Activated CD4-positive, alpha-beta T cell treated with anti-CD3 and anti-CD28 coated beads, Interleukin-2, amount 10 ng/mL, durations not matched to agents 7 days and 5 days (primary cell): ENCODE measurements around the gene STK38. TPM values are rescaled to one million over a fixed set of nuclear protein-coding genes. Genes with fewer than 3 reads are reported as not detected.
"Not testable (repeated sequence)": the region's sequence is repeated elsewhere in the genome, so short reads cannot be mapped to it uniquely, and the experiment has no call there.

Source experiments
- CTCF ChIA-PET: fragments of 350-600 bp; sonication (Branson Sonifier 250); formaldehyde crosslinking; loops from one replicate; lab custom pipeline; 2021; ENCODE audit warnings: antibody characterized with exemption; lab: Charles Lee
- POLR2A ChIA-PET: fragments of 350-600 bp; sonication (Branson Sonifier 250); formaldehyde crosslinking; loops from one replicate; lab custom pipeline; 2021; ENCODE audit warnings: antibody characterized with exemption; lab: Charles Lee
- DNase-seq: peaks from one replicate; pipeline ENCODE4 v3.0.0-alpha.2; 2020
- H3K27ac Mint-ChIP-seq: one replicate; pipeline ENCODE4 v1.8.0; 2021; ENCODE audit warnings: mild to moderate bottlenecking, moderate library complexity, mixed read lengths
- H3K27me3 Mint-ChIP-seq: one replicate; pipeline ENCODE4 v1.8.0; 2021; ENCODE audit warnings: mixed read lengths
- H3K36me3 Mint-ChIP-seq: one replicate; pipeline ENCODE4 v1.8.0; 2021; ENCODE audit warnings: low read depth, mixed read lengths
- H3K4me1 Mint-ChIP-seq: one replicate; pipeline ENCODE4 v1.8.0; 2021; ENCODE audit warnings: mixed read lengths
- H3K4me3 Mint-ChIP-seq: one replicate; pipeline ENCODE4 v1.8.0; 2021; ENCODE audit warnings: mild to moderate bottlenecking, moderate library complexity, mixed read lengths
- H3K9me3 Mint-ChIP-seq: one replicate; pipeline ENCODE4 v1.8.0; 2021; ENCODE audit warnings: mixed read lengths
- total RNA-seq, 2 experiments: library from RNA; stranded (reverse); gene quantifications; one replicate each; pipeline ENCODE4 v1.2.3, GENCODE V29; 2021

STK38 gene
- total RNA-seq, 2 experiments from 2014 or later = 99.1 to 114 TPM

- no peak for DNase-seq
- no peak overlapping the region for H3K4me3 Mint-ChIP-seq
- ChIA-PET CTCF (no interaction called here), POLR2A (no interaction called here)
- H3K27ac Mint-ChIP-seq = no peak overlapping the region
- H3K4me1 Mint-ChIP-seq = peaks cover 12% of the 10 kb centered on the region
- H3K27me3 Mint-ChIP-seq = no peaks in the 10 kb centered on the region
- H3K36me3 Mint-ChIP-seq = peaks cover 27% of the 10 kb centered on the region
- H3K9me3 Mint-ChIP-seq = peaks cover 4% of the 10 kb centered on the region
These were observed 83.0 kb downstream of the STK38 start for GRCh38 chr6:36464233-36464632.

DNA sequence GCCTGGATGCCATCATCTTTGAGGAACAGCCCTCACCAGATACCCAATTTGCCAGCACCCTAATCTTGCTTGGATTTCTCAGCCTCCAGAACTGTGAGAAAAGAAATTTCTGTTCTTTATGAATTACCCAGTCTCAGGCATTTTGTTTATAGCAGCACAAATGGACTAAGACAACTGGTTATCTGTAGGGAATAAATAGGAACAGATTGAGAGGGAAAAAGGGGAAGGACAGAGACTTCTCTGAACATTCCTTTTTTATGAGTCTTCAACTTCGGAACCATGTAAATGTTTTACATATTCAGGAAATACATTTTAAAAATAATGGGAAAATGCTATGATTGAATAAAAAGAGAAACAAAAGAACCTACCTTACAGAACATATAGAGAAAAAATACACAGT lies 83.6 kb downstream of the STK38 start:
- ChIA-PET CTCF (no interaction called here), POLR2A (no interaction called here)

DNA sequence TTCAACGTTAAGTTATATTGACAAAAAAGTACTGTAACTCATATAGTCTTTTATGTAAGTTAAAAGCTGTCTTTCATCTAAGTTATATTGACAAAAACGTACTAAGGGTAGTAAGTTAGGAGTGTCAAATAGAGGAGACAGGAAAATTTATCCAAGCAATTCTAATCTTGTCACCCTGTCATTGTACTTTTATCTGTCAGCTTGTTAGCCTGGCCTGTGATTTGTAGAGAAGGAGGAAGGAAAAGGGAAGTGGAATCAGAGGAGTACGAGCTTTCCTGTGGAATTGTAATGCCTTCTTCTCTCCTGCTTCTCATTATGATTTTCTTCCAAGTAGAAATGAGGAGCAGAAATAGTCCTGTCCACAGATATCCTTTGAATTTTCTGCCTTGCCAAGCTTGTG lies 85.6 kb downstream of the STK38 start:
- peaks cover 4% of the 10 kb centered on the region for H3K9me3 Mint-ChIP-seq
- no peak overlapping the region for H3K27ac Mint-ChIP-seq
- H3K4me3 Mint-ChIP-seq = no peak overlapping the region
- DNase-seq = no peak
- ChIA-PET CTCF (interaction anchor here (0.6 kb wide), 1 partner anchor 31 kb away, joined by 3 read pairs; no protein-coding TSS in a partner anchor), POLR2A (no interaction called here)
- H3K36me3 Mint-ChIP-seq = peaks cover 31% of the 10 kb centered on the region
- no peaks in the 10 kb centered on the region for H3K27me3 Mint-ChIP-seq
- peaks cover 10% of the 10 kb centered on the region for H3K4me1 Mint-ChIP-seq

More for the DNA sequence above, 83.6 kb downstream of the STK38 start:
- Mint-ChIP-seq H3K27me3 (no peaks in the 10 kb centered on the region), H3K27ac (no peak overlapping the region), H3K4me3 (no peak overlapping the region), H3K4me1 (peaks cover 9% of the 10 kb centered on the region), H3K36me3 (peaks cover 27% of the 10 kb centered on the region), H3K9me3 (peaks cover 4% of the 10 kb centered on the region)
- no peak for DNase-seq

- Mint-ChIP-seq H3K27ac (no peak overlapping the region), H3K4me1 (peaks cover 10% of the 10 kb centered on the region), H3K27me3 (no peaks in the 10 kb centered on the region), H3K36me3 (peaks cover 29% of the 10 kb centered on the region), H3K4me3 (no peak overlapping the region), H3K9me3 (peaks cover 4% of the 10 kb centered on the region)
- no peak for DNase-seq
- CTCF ChIA-PET = interaction anchor here (1.2 to 1.6 kb wide), 2 partner anchors 8 to 11 kb away, joined by 3 to 8 read pairs; no protein-coding TSS in a partner anchor
- POLR2A ChIA-PET = no interaction called here
These were observed 86.4 kb downstream of the STK38 start for GRCh38 chr6:36460916-36461315.

DNA sequence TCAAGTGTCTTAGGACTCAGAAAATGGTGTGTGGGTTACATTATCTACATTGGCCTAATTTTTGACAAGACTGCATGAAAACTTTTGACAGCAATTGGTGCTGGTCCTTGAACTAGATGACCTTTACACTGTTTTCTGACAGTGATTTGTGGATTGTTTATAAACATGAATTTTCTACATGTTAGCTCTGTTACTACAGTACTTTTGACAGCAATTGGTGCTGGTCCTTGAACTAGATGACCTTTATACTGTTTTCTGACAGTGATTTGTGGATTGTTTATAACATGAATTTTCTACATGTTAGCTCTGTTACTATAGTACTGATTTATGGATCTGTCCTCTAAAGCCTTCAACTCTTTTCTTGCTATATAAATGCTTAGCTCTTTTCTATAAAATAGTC lies 87.8 kb downstream of the STK38 start:
- Mint-ChIP-seq H3K27me3 (no peaks in the 10 kb centered on the region), H3K9me3 (peaks cover 4% of the 10 kb centered on the region), H3K4me3 (no peak overlapping the region), H3K4me1 (peaks cover 10% of the 10 kb centered on the region), H3K27ac (no peak overlapping the region), H3K36me3 (peaks cover 28% of the 10 kb centered on the region)
- no peak for DNase-seq
- CTCF ChIA-PET = interaction anchor here (0.7 to 1.6 kb wide), 4 partner anchors 9 to 30 kb away, joined by 3 to 8 read pairs (median 3); no protein-coding TSS in a partner anchor
- POLR2A ChIA-PET = no interaction called here

DNA sequence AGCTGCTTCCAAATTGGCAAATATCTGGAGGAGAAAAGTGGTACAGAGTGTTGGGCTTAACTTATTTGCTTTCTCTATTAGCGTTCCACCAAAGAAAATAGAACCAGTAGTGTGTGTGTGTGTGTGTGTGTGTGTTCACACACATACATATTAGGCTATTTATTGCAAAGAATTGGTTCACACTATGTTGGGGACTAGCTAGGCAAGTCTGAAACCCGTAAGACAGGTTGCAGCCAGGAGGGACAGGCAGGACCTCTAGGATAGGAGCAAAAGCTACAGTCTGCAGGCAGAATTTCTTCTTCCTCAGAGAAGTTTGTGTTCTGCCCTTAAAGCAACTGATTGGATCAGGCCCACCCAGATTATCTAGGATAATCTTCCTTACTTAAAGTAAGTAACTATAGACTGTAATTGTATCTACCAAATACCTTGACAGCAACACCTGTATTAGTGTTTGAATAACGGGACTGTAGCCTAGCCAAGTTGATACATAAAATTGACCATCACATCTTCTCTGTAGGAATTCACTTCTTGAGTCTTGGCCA lies 91.7 kb downstream of the STK38 start:
- H3K27me3 Mint-ChIP-seq = no peaks in the 10 kb centered on the region
- H3K27ac Mint-ChIP-seq = no peak overlapping the region
- CTCF ChIA-PET = interaction anchor here (1.4 kb wide), 1 partner anchor 23 kb away, joined by 3 read pairs; no protein-coding TSS in a partner anchor
- H3K4me1 Mint-ChIP-seq = peaks cover 3% of the 10 kb centered on the region
- DNase-seq = no peak
- H3K36me3 Mint-ChIP-seq = peaks cover 18% of the 10 kb centered on the region
- H3K4me3 Mint-ChIP-seq = no peak overlapping the region
- POLR2A ChIA-PET = interaction anchor here (0.6 kb wide), 2 partner anchors 17 to 22 kb away, joined by 4 read pairs; no protein-coding TSS in a partner anchor
- no peaks in the 10 kb centered on the region for H3K9me3 Mint-ChIP-seq

- POLR2A ChIA-PET = interaction anchor here (0.6 kb wide), 1 partner anchor 97 kb away, joined by 8 read pairs; no protein-coding TSS in a partner anchor
These were observed 94.4 kb downstream of the STK38 start for GRCh38 chr6:36452897-36453296.

DNA sequence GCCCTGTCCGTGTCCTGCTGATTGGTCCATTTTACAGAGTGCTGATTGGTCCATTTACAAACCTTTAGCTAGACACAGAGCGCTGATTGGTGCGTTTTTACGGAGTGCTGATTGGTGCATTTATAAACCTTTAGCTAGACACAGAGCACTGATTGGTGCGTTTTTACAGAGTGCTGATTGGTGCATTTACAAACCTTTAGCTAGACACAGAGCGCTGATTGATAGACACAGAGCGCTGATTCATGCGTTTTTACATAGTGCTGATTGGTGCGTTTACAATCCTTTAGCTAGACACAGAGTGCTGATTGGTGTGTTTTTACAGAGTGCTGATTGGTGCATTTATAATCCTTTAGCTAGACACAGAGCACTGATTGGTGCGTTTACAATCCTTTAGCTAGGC lies 98.1 kb downstream of the STK38 start:
- CTCF ChIA-PET = interaction anchor here (0.6 to 0.9 kb wide), 2 partner anchors 11 to 44 kb away, joined by 3 read pairs; no protein-coding TSS in a partner anchor
- H3K36me3 Mint-ChIP-seq = peaks cover 33% of the 10 kb centered on the region

More at GRCh38 chr6:36452897-36453296, 94.4 kb downstream of the STK38 start:
- H3K27me3 Mint-ChIP-seq, DNase-seq, H3K9me3 Mint-ChIP-seq, H3K27ac Mint-ChIP-seq, H3K4me3 Mint-ChIP-seq: not testable (repeated sequence)
- CTCF ChIA-PET = interaction anchor here (0.7 to 1.3 kb wide), 3 partner anchors 9 to 823 kb away, joined by 3 to 5 read pairs (median 4); no protein-coding TSS in a partner anchor
- Mint-ChIP-seq H3K36me3 (peaks cover 30% of the 10 kb centered on the region), H3K4me1 (peaks cover 13% of the 10 kb centered on the region)

DNA sequence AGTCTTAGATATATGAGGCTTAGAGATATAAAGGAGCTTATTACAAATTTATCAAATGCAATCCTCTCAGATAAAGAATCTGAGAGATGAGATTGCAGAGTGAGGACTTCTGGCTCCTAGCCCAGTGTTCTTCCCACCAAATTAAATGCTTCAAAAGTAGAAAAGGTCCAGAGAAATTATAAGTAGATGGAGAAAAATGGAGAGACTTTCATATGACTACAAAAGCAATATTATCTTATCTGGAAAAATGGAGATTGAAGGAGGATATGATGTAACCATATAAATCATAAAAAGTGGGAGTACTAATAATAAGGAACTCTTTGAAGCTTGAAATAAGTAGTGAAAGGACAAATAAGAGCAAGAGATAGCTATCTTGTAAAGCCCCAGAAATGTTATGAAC lies 101.7 kb downstream of the STK38 start:
- CTCF ChIA-PET = interaction anchor here (0.8 to 1.0 kb wide), 2 partner anchors 33 to 152 kb away, joined by 4 read pairs; no protein-coding TSS in a partner anchor
- Mint-ChIP-seq H3K9me3 (peaks cover 4% of the 10 kb centered on the region), H3K27ac (no peak overlapping the region), H3K27me3 (no peaks in the 10 kb centered on the region), H3K4me3 (no peak overlapping the region), H3K36me3 (peaks cover 27% of the 10 kb centered on the region), H3K4me1 (peaks cover 49% of the 10 kb centered on the region)
- POLR2A ChIA-PET = interaction anchor here (0.7 kb wide), 1 partner anchor 47 kb away, joined by 4 read pairs; no protein-coding TSS in a partner anchor
- DNase-seq = no peak

More for the DNA sequence above, 98.1 kb downstream of the STK38 start:
- H3K27ac Mint-ChIP-seq, DNase-seq, H3K27me3 Mint-ChIP-seq, H3K4me3 Mint-ChIP-seq, H3K9me3 Mint-ChIP-seq, POLR2A ChIA-PET: not testable (repeated sequence)
- peaks cover 28% of the 10 kb centered on the region for H3K4me1 Mint-ChIP-seq

DNA sequence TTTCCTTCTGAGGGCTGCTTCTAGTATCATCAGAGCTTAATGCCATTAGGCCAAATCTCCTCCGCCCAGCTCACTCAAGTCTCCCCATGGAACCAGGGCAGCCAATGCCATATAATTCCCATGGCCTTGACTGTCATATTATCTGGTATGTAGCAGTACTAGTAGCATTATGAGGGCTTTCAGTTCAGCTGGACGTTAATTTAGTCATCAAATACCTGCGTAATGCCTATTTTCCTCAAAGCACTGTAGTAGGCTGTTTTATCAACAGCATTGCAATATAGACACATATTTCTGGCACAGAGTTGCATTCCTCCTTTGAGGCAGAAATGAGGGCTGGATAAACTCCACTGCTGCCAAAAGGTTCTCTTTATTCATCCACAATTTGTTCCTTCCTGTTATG lies 102.8 kb downstream of the STK38 start:
- peaks cover 24% of the 10 kb centered on the region for H3K36me3 Mint-ChIP-seq
- CTCF ChIA-PET = interaction anchor here (0.5 kb wide), 1 partner anchor 280 kb away, joined by 3 read pairs; no protein-coding TSS in a partner anchor
- peak overlapping the region; percentile 98 for H3K27ac Mint-ChIP-seq

More for the DNA sequence above, 102.8 kb downstream of the STK38 start:
- DNase-seq = no peak
- H3K4me1 Mint-ChIP-seq = peaks cover 47% of the 10 kb centered on the region
- peaks cover 4% of the 10 kb centered on the region for H3K9me3 Mint-ChIP-seq
- no peaks in the 10 kb centered on the region for H3K27me3 Mint-ChIP-seq
- POLR2A ChIA-PET = no interaction called here
- H3K4me3 Mint-ChIP-seq = peak overlapping the region; percentile 97

Other genes with a start within 250 kb of the STK38 start
- not detected for gene BNIP5, start 210.6 kb downstream of the STK38 start, total RNA-seq
- 10 to 100 TPM; 13.4 to 15.3 TPM for gene ETV7, start 159.8 kb downstream of the STK38 start, total RNA-seq
- gene PXT1, start 104.6 kb downstream of the STK38 start, total RNA-seq = under 1 TPM; 0.17 to 0.40 TPM
- 10 to 100 TPM; 49.7 to 49.8 TPM for gene KCTD20, start 104.5 kb downstream of the STK38 start, total RNA-seq
- 100 to 1,000 TPM; 394 to 441 TPM for gene SRSF3, start 46.9 kb upstream of the STK38 start, total RNA-seq
- 10 to 100 TPM; 36.7 to 39.5 TPM for gene CDKN1A, start 131.2 kb upstream of the STK38 start, total RNA-seq
- under 1 TPM; 0.08 to 0.15 TPM for gene RAB44, start 150.3 kb upstream of the STK38 start, total RNA-seq